ENCODE data around the gene SLC35C1.

GRCh38 chr11:45833761-45834160 is 28.8 kb downstream of the SLC35C1 start:
- TF ChIP-seq POLR2AphosphoS5 (IDR thresholded peaks at IDR 0.05; ENCODE audit: insufficient read depth in 1 of 2, low read depth in 1 of 2) = no peak
- TF ChIP-seq CTCF (IDR thresholded peaks at IDR 0.05) = no peak
- no peak for TF ChIP-seq POLR2A (IDR thresholded peaks at IDR 0.05)
